GM18499 (cell line): ENCODE measurements around the gene ANGPTL8.
A peak's percentile ranks its signal among the peaks of the same experiment; 100 is the strongest.

Experiments used
- ATAC-seq: cut with Tn5 transposase; IDR thresholded peaks from one replicate; pipeline ENCODE4 v1.9.1; 2021; ENCODE audit warnings: moderate number of reproducible peaks; ENCODE audit not compliant: insufficient read depth, unreplicated experiment

The ANGPTL8 gene, protein sequence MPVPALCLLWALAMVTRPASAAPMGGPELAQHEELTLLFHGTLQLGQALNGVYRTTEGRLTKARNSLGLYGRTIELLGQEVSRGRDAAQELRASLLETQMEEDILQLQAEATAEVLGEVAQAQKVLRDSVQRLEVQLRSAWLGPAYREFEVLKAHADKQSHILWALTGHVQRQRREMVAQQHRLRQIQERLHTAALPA

DNA sequence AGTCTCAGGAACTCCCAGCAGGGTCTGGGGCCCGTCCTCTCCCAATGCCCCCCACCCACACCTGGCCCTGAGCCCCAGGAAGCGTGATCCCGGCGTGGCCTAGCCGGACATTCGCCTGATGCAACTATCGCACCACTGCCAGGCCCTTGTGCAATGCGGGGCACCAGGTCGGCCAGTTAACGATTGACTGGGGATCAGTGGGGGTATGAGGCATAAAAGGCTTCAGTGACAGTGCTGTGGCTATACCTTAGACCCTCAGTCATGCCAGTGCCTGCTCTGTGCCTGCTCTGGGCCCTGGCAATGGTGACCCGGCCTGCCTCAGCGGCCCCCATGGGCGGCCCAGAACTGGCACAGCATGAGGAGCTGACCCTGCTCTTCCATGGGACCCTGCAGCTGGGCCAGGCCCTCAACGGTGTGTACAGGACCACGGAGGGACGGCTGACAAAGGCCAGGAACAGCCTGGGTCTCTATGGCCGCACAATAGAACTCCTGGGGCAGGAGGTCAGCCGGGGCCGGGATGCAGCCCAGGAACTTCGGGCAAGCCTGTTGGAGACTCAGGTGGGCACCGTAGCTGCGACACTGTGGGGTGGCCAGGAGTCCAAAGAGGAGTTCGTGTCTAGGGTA is at the start of gene ANGPTL8:
Gene ANGPTL8, plus strand, starts transcription at position 243 of the 624 bp plus-strand sequence. Its CDS starts 19 bp downstream, at position 262.
- no peak for ATAC-seq

DNA sequence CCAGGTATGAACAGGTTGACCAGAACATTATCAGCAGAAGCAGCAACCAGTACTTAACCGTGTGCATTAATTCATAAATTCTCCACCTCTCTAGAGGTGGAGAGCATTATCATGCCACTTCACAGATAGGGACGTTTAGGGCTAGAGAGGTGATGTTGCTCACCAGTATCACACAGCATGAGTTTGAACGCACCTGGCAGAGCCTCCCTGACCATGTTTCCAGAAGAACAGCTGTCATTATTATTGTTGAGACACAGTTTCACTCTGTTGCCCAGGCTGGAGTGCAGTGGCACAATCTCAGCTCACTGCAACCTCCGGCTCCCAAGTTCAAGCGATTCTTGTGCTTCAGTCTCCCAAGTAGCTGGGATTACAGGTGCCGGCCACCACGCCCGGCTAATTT is 48.9 kb upstream of the ANGPTL8 start:
- no peak for ATAC-seq

DNA sequence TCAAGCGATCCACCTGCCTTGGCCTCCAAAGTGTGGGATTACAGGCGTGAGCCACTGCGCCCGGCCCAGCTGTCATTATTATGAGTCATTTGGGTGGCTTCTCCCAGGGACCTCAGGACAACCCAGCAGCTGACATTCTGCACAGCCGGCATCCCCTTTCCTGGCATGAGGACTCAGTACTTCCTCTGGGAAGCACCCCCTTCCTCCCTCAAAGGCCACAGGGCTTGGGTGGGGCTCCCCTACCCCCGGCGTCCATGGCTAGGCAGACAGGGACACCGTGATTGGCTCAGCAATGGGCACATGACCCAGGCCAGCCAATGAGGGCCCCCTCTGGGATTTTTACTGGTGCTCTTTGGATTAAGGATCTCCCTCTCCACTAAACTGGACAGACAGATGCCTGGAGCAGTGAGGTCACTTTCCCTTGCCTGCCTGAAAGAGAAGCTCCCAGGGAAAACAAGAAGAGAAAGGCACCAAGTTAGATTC is 48.1 kb upstream of the ANGPTL8 start:
- no peak for ATAC-seq

DNA sequence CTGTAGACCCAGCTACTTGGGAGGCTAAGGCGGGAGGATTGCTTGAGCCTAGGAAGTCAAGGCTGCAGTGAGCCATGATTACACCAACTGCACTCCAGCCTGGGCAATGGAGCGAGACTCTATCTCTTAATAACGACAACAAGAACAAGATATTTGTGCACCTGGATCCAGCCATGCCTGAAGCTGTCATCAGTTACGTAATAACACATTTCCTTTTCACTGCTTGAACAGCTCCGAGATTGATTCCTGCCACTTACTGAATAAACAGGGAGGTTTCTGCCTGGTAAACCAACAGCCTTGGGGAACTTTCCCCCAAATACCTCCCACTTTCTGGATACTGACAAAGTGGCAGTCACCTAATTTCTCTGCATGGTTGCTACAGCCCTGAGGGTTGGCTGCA is 47.5 kb upstream of the ANGPTL8 start:
- ATAC-seq = no peak

DNA sequence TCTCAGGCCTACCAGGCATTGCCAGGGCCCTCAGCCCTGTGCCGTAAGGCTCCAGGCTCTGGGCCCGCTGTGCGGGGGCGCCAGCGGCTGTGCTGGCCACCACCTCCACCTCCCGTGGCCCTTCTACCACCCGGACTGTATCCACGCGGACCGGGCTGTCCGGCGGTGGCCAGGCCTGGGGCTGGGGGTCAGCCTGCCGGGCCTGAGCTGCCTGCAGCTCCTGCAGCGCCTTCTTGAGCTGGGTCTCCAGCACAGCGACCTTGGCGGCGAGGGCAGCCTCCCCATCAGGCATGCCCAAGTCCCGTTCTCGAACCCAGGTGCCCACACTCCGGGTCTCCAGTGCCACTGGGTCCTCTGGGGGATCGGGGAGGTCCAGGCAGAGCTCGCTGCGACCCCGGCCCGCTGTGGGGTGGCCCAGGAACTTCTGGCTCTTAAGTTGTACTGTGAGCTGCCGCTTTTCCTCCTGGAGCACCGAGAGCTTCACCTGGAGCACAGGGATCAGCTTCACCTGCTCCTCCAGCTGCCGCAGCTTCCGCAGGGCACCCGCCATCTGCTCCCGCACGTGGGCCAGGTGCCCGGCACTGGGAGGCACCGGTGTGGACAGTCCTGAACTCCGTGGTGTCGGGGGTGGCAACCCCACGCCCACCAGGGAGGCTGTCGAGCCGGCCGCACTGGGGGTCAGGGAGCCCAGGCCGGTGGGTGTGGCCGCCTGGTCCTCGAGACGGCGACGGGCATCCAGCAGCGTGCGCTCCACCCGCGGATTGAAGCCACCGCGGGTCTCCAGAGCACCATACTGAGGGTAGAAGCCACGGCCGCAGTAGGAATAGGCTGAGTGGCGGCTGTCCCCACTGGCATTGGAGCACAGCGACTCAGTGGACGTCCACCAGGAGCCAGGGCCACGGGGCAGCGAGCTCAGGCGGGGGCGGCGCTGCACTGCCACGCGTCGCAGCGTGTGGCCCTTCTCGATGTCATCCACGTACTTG is 46.2 kb upstream of the ANGPTL8 start:
- no peak for ATAC-seq

DNA sequence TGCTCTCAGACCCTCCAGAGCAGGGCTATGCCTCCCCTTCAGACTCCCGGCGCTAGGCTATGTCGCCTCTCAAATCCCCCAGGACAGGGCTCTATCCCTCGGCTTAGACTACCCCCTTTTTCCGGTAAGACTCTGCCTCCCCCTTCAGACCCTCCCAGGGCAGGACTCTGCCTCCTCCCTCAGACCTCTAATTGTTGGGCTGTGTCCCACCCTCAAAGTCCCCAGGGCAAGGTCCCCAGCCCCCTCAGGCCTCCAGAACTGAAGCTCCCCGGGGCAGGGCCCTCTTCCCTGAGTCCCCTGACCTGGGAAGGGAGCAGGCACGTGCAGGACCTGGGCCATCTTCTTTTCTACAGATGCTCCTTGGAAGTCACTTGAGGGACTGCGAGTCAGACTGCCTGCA is 45.2 kb upstream of the ANGPTL8 start:
- ATAC-seq = no peak

DNA sequence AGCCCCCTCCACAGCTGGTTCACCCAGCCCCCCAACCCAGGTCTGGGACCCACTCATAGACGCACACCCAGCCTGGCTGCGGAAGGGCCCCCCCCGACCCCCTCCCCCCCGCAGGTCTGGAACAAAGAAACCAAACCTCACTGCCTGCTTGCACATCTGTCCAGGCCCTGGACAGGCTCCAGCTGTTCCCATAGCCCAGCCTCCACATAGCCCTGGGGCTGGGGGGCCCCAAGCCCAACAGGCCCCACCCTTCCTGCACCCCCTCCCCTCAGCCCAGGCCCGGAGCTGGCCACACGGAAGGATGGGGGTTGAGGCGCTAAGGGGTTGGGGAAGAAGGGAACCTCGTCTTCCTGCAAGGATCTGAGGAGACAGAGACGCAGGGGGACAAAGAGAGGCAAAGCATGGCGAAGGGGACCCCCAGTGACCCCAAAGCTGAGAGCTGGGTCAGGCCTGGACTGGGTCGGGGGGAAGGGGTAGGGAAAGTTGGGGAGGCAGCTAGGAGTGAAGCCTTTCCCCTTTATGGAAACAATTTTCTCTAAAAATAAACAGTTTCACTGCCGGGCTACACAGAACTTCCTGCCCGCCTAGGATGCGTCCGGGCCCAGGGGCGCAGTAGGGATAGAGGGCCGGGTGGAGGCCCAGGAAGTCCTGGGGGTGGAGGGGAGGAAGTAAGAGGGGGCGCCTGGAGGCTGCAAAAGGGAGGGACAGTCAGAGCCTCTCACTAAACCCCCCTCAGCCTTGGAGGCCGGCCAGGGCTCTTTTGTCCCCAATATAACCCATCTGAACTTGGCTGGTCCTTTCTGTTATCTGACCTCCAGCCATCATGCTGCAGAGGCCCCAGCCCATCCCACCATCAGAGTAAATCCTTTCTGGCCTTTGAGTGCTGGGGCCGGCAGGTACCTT is 44.5 kb upstream of the ANGPTL8 start:
- no peak for ATAC-seq

DNA sequence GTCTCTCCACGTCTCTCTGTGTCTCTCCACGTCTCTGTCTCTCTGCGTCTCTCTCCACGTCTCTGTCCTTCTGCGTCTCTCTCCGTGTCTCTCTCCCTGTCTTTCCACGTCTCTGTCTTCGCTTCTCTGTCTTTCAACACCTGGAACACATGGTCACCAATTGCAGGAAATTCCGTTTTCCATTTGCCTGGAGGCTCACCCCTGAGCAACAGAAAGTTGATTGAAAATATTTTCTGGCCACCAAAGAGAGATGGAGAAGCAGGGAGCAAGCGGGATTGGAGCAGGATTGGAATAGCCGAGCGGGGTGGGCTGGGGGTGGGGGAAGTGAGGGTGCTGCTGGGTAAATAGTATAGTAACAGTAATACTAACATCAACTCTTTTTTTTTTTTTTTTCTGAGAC is 43.7 kb upstream of the ANGPTL8 start:
- no peak for ATAC-seq

DNA sequence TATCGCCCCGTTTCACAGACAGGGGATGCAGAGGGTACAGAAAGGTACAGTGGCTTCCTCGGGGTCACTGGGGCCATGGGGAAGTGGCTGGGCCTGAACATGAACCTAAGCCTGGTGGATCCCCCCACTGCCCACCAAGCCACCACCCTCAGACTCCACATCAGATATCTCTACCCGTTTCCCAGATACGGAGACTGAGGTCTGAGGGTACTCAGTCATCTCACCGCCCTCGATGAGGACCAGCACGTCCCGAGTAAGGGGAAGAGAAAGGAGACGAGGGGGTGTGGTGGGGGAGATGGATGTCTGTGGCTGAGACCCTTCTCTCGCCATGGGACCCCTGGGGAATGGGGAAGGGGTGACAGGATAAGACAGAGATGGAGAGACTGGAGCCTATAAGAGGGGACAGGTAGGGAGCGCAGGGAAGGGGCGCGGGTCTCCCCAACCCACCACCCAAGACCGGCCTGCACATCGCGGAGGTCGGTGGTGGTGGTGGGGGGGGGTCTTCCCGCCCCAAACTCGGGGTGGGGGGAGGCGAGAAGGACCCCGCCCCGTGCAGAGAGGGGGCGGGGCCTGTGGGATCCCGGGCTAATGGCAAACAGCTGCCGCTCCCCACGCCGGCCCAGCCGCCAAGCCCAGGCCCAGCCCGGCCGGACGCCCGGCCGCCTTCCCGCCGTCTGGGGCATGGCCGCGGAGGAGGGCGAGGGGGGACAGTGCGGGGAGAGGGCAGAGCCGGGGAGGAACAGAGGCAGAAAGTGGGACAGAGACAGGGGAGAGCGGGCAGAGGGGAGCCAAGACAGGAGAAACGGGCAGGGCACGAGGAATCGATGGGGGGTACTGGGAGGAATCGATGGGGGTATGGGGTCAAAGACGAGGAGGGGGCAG is 42.8 kb upstream of the ANGPTL8 start:
- no peak for ATAC-seq

DNA sequence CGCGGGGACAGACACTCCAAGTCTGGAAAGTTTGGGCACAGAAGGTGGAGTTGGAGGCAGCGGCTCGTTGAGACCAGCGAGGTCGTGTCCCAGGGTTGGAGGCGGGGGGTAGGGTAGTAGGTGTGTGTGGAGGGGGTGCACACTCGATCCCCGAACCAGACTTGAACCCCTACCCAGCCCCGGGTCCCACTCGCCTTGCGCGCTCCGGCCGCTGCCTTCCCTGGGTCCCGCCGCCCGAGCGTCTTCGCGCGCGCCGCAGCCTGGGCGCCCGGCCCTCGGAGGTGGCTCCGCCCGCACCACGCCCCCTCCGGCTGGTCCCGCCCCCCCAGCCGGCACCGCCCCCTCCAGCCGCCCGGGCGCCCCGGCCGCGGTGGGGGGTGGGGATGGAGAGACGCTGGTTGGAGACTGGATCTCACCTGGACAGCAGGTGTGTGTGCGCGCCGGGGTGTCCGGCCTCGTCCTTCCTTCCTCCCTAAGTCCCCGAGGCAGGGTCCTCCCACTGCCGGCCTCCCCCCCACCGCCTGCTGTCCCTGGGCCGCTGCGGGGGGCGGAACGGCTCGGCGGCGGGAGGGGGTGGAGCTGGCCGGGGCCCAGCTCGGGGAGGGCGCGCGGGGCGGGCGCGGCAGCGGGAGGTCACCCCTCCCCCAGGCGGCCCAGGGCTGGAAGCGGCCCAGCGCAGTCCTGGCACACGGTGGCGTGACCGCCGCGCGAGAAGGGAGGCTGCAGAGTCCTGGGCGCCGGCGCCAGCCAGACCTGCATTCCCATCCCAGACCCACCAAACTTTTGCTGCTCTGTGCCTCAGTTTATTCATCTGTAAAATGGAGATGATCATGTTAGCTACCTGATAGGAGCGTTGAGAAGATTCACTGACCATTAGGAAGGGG is 41.9 kb upstream of the ANGPTL8 start, which contains the start of gene KANK2:
Gene KANK2, minus strand, starts transcription at position 255 of the 884 bp plus-strand sequence. CDS start 3,034 bp downstream, outside the sequence.
- peak; percentile 34 for ATAC-seq

DNA sequence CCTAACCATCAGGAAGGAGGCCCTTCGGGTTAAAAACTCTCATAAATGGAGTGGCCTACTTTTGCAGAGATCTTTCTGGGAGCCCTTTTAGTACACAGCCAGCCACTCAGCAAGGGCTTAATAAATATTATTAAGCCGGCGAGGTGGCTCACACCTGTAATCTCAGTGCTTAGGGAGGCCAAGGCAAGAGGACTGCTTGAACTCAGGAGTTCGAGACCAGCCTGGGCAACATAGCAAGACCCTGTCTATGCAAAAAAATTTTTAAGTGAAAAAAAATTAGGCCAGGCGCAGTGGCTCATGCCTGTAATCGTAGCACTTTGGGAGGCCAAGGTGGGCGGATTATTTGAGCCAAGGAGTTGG is 41.3 kb upstream of the ANGPTL8 start:
- ATAC-seq = no peak

DNA sequence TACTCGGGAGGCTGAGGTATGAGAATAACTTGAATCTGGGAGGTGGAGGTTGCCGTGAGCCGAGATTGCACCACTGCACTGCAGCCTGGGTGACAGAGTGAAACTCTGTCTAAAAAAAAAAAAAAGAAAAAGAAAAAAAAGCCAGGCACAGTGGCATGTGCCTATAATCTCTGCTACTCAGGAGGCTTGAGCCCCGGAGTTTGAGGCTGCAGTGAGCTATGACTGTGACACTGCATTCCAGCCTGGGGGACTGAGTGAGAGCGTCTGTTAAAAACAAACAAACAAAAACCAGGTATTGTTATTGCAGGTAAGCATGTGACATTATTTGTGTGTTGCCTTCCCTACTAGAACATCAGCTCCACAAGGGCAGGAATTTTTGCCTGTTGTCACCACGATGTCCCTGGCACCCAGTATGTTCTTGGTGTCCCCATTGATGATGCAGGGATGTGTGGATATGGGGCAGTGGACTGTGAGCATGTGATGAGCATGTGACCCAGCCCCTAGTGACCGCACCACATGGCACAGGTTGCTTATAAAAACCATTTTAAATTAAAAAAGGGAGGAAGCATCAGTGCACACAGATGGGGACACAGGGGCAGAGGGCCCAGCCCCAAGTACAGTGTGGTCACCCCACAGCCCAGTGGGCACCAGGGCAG is 40.5 kb upstream of the ANGPTL8 start:
- ATAC-seq = no peak

DNA sequence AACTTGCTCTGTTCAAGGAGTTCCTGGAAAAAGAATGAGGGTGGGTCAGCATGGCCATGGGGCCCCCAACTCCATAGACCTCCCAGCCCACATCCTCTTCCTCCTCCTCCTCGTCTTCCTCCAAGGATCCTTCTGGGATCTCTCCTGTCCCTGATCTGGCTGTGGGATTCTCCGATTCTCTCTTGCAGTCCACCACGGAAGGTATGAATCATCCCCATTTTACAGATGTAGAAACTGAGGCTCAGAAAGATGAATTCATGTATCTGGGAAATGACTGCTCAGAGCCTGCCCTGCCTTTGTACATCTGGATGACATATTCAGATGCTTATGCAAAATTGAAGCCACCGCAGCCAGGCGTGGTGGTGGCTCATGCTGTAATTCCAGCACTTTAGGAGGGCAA is 39.9 kb upstream of the ANGPTL8 start:
- ATAC-seq = no peak

DNA sequence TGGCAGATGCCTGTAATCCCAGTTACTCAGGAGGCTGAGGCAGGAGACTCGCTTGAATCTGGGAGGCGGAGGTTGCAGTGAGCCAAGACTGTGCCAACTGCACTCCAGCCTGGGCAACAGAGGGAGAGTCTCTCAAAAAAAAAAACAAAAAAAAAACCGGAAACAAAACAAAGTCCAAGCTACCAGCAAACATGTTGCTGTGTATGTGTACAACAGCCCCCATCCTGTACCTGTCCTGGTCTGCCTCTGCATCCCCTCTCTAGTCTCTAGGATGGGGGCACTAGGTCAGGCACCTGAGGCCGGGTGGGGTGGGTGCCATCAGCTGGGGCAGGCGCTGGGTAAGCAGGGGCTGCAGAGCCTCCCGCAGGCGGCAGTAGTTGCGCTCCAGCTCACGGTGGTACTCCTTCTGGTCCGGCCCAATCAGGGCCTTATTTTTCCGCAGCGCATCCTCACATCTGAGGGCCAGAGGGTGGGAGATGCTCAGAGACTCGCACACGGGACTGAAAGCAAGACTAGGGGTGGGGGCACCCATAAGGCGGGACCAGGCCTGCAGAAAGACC is 39.3 kb upstream of the ANGPTL8 start:
- no peak for ATAC-seq

DNA sequence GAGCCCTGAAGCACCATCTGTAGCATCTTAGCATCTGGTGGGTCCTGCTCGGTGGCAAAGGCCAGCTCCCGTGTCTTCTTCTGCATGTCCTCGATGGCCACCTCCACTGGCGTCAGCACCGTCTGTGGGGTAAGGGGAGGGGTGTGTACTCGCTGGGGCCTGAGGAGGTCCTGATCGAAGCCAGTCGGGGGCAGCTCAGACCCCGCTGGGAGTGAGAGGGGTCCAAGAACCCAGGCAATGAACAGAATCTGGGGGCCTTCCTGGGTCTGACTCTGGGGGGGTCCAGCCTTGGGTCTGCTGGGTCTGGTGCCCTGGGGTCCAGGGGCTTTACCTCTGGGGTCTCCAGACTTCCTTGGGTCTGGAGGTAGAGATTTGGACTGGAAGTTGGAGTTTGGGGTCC is 38.5 kb upstream of the ANGPTL8 start:
- no peak for ATAC-seq

DNA sequence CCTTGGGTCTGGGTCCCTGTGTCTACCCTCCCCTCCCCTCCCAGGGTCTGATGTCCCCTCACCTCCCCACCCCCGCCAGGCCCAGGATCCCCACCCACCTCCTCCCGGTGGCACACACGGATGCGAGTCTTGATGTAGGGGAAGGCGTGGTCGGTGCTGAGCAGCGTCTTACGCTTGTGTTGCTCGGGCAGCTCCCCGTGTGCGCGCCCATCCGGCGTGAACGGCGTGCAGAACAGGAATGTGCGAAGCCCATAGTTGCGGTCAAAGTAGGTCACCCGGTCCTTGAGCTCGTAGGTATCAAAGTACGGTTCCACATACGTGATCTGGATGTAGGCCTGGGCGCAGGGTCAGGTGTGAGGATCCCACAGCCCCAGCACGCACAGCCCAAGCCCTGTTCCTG is 37.6 kb upstream of the ANGPTL8 start:
- ATAC-seq = no peak

DNA sequence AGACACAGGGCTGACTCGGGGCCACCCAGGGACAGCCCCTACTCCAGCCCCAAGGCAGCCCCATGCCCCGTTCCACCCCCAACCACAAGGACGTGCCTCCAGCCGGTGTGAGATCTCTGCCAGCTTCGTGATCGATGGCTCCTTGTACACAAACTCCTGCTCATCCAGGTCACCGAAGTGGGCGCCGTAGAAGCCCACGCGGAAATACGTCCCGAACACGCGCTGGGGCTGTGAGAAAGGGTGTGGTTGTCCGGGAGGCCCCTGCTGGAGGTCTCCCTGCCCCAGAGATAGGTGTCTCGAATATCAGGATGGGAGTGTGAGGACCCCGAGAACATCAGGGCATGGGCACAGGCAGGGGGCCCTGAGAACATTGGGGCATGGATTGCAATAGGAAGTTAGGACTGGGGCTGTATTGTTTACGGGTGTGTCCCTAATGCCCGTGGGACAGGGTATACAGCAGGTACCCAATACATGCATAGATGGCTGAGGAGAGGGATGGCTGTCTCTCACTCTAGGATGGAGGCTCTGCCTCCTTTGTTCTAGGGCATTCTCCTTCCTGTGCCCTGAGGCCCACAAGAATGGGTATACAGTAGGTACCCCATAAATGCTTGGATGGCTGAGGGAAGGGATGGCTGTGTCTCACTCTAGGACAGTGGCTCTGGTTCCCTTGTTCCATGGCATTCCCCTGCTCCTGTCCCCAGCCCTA is 36.8 kb upstream of the ANGPTL8 start:
- no peak for ATAC-seq
